GM12891 (cell line): ENCODE data around the gene ARMC9.

Source experiments
- POLR2A ChIP-seq: IDR thresholded peaks from 2 replicates; pipeline ENCODE4 v1.6.1; 2011; ENCODE audit warnings: low read depth, low read length, control low read depth
- POLR2AphosphoS5 ChIP-seq: IDR thresholded peaks from 2 replicates; pipeline ENCODE4 v1.6.1; 2011; ENCODE audit warnings: low read depth, low read length, control low read depth
- SPI1 ChIP-seq: IDR thresholded peaks from 2 replicates; pipeline ENCODE4 v1.6.1; 2011; ENCODE audit warnings: low read depth, low read length, control low read depth
- TAF1 ChIP-seq: IDR thresholded peaks from 2 replicates; pipeline ENCODE4 v1.6.1; 2011; ENCODE audit warnings: low read depth, low read length, control low read depth

- TF ChIP-seq POLR2AphosphoS5 (no peak), TAF1 (no peak; the same call in 1 of the 2 replicates), POLR2A (no peak), SPI1 (peak; percentile 90)
Observed at GRCh38 chr2:231181860-231182512, 16.4 kb upstream of the ARMC9 start.
